ENCODE measurements around the gene CERS6.
A peak's percentile ranks its signal among the peaks of the same experiment; 100 is the strongest.

- peak in 1 of 6 experiments; percentile 12 for TF ChIP-seq CTCF (IDR thresholded peaks at IDR 0.05)
- TF ChIP-seq POLR2A (IDR thresholded peaks at IDR 0.05): no peak
Observed at GRCh38 chr2:168443818-168444217, 12.3 kb upstream of the CERS6 start.

Data from thyroid gland (tissue), 4 donors.